Measurements from ENCODE around the gene PHF21A. TPM values are rescaled to one million over a fixed set of nuclear protein-coding genes. Genes with fewer than 3 reads are reported as not detected.

Gene PHF21A
- total RNA-seq, 4 donors from 2014 or later, result 8.9 to 118 (median 34.4) TPM

DNA sequence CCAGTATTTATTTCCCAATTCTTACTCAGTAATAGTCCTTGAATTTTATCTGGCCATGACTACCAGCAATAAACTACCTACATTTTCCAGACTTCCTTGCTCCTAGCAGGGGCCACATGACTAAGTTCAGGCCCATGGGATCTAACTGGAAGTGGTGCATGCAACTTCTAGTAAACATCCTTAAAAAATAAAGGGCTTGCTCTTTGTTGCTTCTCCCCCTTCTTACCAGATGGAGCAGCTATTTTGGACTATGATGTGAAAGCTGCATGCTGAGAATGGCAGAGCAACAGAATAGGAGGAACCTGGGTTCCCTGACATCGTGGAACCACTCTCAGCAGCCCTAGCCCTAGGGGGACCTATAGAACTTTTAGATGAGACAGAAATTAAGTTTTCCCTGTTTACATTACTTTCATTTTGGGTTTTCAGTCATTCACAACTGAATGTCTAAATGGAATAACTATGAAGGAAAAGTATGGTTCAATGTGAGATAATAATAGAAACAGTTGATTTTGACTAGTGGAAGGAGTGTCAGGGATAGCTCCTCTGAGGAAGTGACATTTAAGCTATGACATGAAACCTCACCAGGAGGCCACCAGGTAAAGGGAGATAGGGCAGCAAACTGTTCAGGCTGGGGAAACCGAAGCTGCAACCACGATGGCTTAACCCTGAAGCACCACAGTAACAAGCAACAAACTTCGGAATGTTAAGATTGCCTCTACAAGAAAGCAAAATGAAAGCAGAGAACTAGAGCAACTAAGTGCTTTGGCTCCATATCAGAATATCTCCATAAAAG lies 48.9 kb downstream of the PHF21A start:
- H3K27ac ChIP-seq, result no peak overlapping the region
- no peak for DNase-seq
- no peaks in the 10 kb centered on the region for H3K27me3 ChIP-seq
- H3K9me3 ChIP-seq, result no peaks in the 10 kb centered on the region
- H3K4me1 ChIP-seq, result no peaks in the 10 kb centered on the region
- TF ChIP-seq, protein P1, sequence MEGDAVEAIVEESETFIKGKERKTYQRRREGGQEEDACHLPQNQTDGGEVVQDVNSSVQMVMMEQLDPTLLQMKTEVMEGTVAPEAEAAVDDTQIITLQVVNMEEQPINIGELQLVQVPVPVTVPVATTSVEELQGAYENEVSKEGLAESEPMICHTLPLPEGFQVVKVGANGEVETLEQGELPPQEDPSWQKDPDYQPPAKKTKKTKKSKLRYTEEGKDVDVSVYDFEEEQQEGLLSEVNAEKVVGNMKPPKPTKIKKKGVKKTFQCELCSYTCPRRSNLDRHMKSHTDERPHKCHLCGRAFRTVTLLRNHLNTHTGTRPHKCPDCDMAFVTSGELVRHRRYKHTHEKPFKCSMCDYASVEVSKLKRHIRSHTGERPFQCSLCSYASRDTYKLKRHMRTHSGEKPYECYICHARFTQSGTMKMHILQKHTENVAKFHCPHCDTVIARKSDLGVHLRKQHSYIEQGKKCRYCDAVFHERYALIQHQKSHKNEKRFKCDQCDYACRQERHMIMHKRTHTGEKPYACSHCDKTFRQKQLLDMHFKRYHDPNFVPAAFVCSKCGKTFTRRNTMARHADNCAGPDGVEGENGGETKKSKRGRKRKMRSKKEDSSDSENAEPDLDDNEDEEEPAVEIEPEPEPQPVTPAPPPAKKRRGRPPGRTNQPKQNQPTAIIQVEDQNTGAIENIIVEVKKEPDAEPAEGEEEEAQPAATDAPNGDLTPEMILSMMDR (IDR thresholded peaks at IDR 0.05), result no peak
- TF ChIP-seq POLR2A (IDR thresholded peaks at IDR 0.05), result no peak
- H3K36me3 ChIP-seq, result peaks cover 0 to 2% (median 0%) of the 10 kb centered on the region in 3 donors
- no peak overlapping the region for H3K4me3 ChIP-seq

DNA sequence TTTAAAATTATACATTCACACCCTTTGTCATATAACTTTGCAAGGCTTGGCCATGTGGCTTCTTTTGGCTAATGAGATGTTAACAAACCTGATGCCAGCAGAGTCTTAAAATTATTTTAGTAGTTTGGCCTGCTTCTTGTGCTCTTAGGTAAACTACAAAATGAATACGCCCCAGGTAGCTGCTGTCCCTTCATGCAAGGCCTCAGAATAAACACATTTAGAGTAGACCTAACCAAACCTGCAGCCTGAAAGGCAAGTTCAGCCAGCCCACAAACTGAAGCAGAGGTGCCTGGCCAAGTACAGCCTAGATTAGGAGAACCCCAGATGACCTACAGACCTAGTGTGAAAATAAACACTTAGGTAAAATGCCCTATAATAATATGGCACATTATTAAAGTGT lies 50.2 kb downstream of the PHF21A start:
- Histone ChIP-seq H3K27ac (no peak overlapping the region), H3K4me3 (no peak overlapping the region), H3K9me3 (no peaks in the 10 kb centered on the region), H3K27me3 (no peaks in the 10 kb centered on the region), H3K4me1 (no peaks in the 10 kb centered on the region), H3K36me3 (no peaks in the 10 kb centered on the region)
- no peak for TF ChIP-seq POLR2A (IDR thresholded peaks at IDR 0.05)
- TF ChIP-seq, protein P1 (IDR thresholded peaks at IDR 0.05), result no peak
- DNase-seq, result no peak

DNA sequence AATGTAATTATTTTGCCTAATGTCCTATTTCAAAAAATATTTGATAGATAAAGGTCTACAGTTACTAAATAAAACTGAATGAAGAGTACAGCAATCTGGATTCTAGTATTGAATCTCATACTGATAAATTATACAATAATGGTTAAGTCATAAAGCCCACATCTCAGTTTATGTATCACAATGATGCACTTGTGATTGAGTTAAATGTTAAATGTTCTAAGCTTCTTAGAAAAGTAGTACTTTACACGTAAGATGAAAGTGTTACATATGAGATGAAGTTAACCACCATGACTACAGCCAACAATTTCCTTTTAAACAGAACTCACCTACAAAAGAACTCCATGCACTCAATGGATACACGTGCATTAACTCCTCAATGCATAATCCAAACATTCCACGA lies 51.7 kb downstream of the PHF21A start:
- H3K9me3 ChIP-seq, result no peaks in the 10 kb centered on the region
- DNase-seq, result no peak
- no peaks in the 10 kb centered on the region for H3K27me3 ChIP-seq
- H3K4me1 ChIP-seq, result no peaks in the 10 kb centered on the region
- no peaks in the 10 kb centered on the region for H3K36me3 ChIP-seq
- no peak overlapping the region for H3K27ac ChIP-seq
- TF ChIP-seq, protein P1 (IDR thresholded peaks at IDR 0.05), result no peak
- TF ChIP-seq POLR2A (IDR thresholded peaks at IDR 0.05), result no peak
- no peak overlapping the region for H3K4me3 ChIP-seq

DNA sequence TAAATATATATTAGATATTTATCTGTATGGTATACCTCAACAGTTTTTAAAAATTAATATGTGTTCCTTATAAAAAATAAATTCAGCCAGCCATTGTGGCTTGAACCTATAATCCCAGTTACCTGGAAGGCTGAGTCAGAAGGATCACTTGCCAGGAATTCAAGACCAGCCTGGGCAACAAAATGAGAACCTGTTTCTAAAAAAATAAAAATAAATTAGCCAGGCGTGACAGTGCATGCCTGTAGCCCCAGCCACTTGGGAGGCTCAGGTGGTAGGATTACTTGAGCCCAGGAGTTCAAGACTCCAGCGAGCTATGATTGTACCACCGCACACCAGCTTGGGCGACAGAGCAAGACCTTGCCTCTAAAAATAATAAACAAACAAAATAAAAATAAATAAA lies 54.9 kb downstream of the PHF21A start:
- no peak overlapping the region for H3K27ac ChIP-seq
- no peaks in the 10 kb centered on the region for H3K4me1 ChIP-seq
- no peaks in the 10 kb centered on the region for H3K27me3 ChIP-seq
- no peaks in the 10 kb centered on the region for H3K9me3 ChIP-seq
- no peak overlapping the region for H3K4me3 ChIP-seq
- no peak for DNase-seq
- H3K36me3 ChIP-seq, result no peaks in the 10 kb centered on the region
- TF ChIP-seq, protein P1 (IDR thresholded peaks at IDR 0.05), result no peak
- no peak for TF ChIP-seq POLR2A (IDR thresholded peaks at IDR 0.05)

DNA sequence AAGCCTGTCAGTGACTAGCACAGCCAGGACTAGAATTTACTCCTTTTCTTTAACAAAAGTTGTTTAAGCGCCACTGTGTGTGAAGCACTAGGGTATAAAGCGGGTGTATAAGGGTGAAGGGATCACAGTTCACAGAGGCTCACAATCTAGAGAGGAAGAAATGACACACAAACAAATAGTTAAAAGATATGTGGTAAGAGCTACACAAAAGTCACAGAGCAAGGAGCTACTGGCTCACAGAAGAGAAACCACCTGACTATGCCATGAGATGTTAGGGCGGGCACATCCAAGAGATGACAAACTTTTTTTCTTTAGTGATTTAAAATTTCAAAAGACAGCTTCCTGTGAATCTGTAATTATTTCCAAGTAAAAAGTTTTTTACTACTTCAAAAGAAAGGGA lies 55.6 kb downstream of the PHF21A start:
- H3K27ac ChIP-seq, result no peak overlapping the region
- no peaks in the 10 kb centered on the region for H3K4me1 ChIP-seq
- TF ChIP-seq, protein P1 (IDR thresholded peaks at IDR 0.05), result no peak
- TF ChIP-seq POLR2A (IDR thresholded peaks at IDR 0.05), result no peak
- no peaks in the 10 kb centered on the region for H3K36me3 ChIP-seq
- no peak for DNase-seq
- no peaks in the 10 kb centered on the region for H3K27me3 ChIP-seq
- no peak overlapping the region for H3K4me3 ChIP-seq
- H3K9me3 ChIP-seq, result no peaks in the 10 kb centered on the region
